ENCODE measurements around the gene ASS1. TPM values are rescaled to one million over a fixed set of nuclear protein-coding genes. Genes with fewer than 3 reads are reported as not detected.

Gene ASS1
- total RNA-seq, 3 donors from 2014 or later (not counting 1 experiment from before 2014, with no cell fraction given) = 1.3 TPM; not detected in 2

- H3K27me3 ChIP-seq (ENCODE audit: control insufficient read depth, insufficient read depth, low read length) = peaks cover 2% of the 10 kb centered on the region
- intact Hi-C loops (cut with micrococcal nuclease) = no loop called here
- H3K9me3 Mint-ChIP-seq = no peaks in the 10 kb centered on the region
- H3K4me1 ChIP-seq (ENCODE audit: control insufficient read depth, insufficient read depth, low read length) = no peaks in the 10 kb centered on the region
- TF ChIP-seq CTCF (IDR thresholded peaks at IDR 0.05) = no peak
- ATAC-seq = no peak
- no peak overlapping the region for H3K4me3 ChIP-seq (ENCODE audit: low read length)
- peaks cover 48 to 54% of the 10 kb centered on the region in 2 donors for H3K27me3 Mint-ChIP-seq (ENCODE audit: low read depth in 2 of 2)
- H3K9me3 ChIP-seq (ENCODE audit: control insufficient read depth, insufficient read depth, low read length) = no peaks in the 10 kb centered on the region
- no peak overlapping the region for H3K27ac Mint-ChIP-seq
- no peaks in the 10 kb centered on the region for H3K36me3 Mint-ChIP-seq
- H3K27ac ChIP-seq (ENCODE audit: low read length) = no peak overlapping the region
- H3K4me1 Mint-ChIP-seq = peaks cover 0 to 5% of the 10 kb centered on the region in 2 donors
- H3K4me3 Mint-ChIP-seq = no peak overlapping the region
- no peaks in the 10 kb centered on the region for H3K36me3 ChIP-seq (ENCODE audit: control insufficient read depth, insufficient read depth, low read length)
- DNase-seq = no peak
- WGBS (ENCODE audit: insufficient coverage) = 16% methylated on average over 28 of the region's 28 CpGs
Observed at GRCh38 chr9:130535818-130536521, 91.2 kb downstream of the ASS1 start.

GRCh38 chr9:130536701-130537107 lies 91.9 kb downstream of the ASS1 start:
- Histone ChIP-seq H3K4me3 (ENCODE audit: low read length) (no peak overlapping the region), H3K9me3 (ENCODE audit: control insufficient read depth, insufficient read depth, low read length) (no peaks in the 10 kb centered on the region), H3K27ac (ENCODE audit: low read length) (no peak overlapping the region), H3K27me3 (ENCODE audit: control insufficient read depth, insufficient read depth, low read length) (peaks cover 2% of the 10 kb centered on the region), H3K4me1 (ENCODE audit: control insufficient read depth, insufficient read depth, low read length) (no peaks in the 10 kb centered on the region), H3K36me3 (ENCODE audit: control insufficient read depth, insufficient read depth, low read length) (no peaks in the 10 kb centered on the region)
- Mint-ChIP-seq H3K27ac (no peak overlapping the region), H3K9me3 (no peaks in the 10 kb centered on the region), H3K27me3 (ENCODE audit: low read depth in 2 of 2) (peaks cover 50 to 54% of the 10 kb centered on the region in 2 donors), H3K36me3 (no peaks in the 10 kb centered on the region), H3K4me3 (no peak overlapping the region), H3K4me1 (peaks cover 0 to 5% of the 10 kb centered on the region in 2 donors)
- no peak for ATAC-seq
- intact Hi-C loops (cut with micrococcal nuclease) = no loop called here
- no peak for DNase-seq
- 64% methylated on average over 3 of the region's 3 CpGs for WGBS (ENCODE audit: insufficient coverage)
- TF ChIP-seq CTCF (IDR thresholded peaks at IDR 0.05) = no peak

GRCh38 chr9:130537346-130538050 lies 92.7 kb downstream of the ASS1 start:
- intact Hi-C loops (cut with micrococcal nuclease) = no loop called here
- H3K4me3 Mint-ChIP-seq = no peak overlapping the region
- no peak for TF ChIP-seq CTCF (IDR thresholded peaks at IDR 0.05)
- Histone ChIP-seq H3K27me3 (ENCODE audit: control insufficient read depth, insufficient read depth, low read length) (peaks cover 2% of the 10 kb centered on the region), H3K36me3 (ENCODE audit: control insufficient read depth, insufficient read depth, low read length) (no peaks in the 10 kb centered on the region), H3K27ac (ENCODE audit: low read length) (no peak overlapping the region), H3K4me3 (ENCODE audit: low read length) (no peak overlapping the region), H3K9me3 (ENCODE audit: control insufficient read depth, insufficient read depth, low read length) (no peaks in the 10 kb centered on the region), H3K4me1 (ENCODE audit: control insufficient read depth, insufficient read depth, low read length) (no peaks in the 10 kb centered on the region)
- DNase-seq (no peak), ATAC-seq (peak in 2 of 3 donors; percentile 43 to 50)
- H3K27ac Mint-ChIP-seq = no peak overlapping the region
- peaks cover 0 to 5% of the 10 kb centered on the region in 2 donors for H3K4me1 Mint-ChIP-seq
- H3K36me3 Mint-ChIP-seq = no peaks in the 10 kb centered on the region
- H3K9me3 Mint-ChIP-seq = no peaks in the 10 kb centered on the region
- 6% methylated on average over 24 of the region's 25 CpGs for WGBS (ENCODE audit: insufficient coverage)
- peaks cover 51 to 54% of the 10 kb centered on the region in 2 donors for H3K27me3 Mint-ChIP-seq (ENCODE audit: low read depth in 2 of 2)
